Measurements from ENCODE around the gene WDR27. TPM values are rescaled to one million over a fixed set of nuclear protein-coding genes. Genes with fewer than 3 reads are reported as not detected.

The WDR27 gene
- total and polyA plus RNA-seq, 2 experiments from 2014 or later = 27.7 to 29.7 TPM

- no peak overlapping the region for H3K27ac ChIP-seq
- TF ChIP-seq EZH2 (IDR thresholded peaks at IDR 0.05; ENCODE audit: borderline replicate concordance) = no peak
- TF ChIP-seq EZH2phosphoT487 (IDR thresholded peaks at IDR 0.05; ENCODE audit: low read depth, severe bottlenecking, unreplicated experiment) = no peak
- TF ChIP-seq CTCF (IDR thresholded peaks at IDR 0.05; ENCODE audit: poor library complexity) = no peak
- H4K20me1 ChIP-seq (ENCODE audit: insufficient read depth, poor library complexity, severe bottlenecking) = no peaks in the 10 kb centered on the region
- no peaks in the 10 kb centered on the region for H3K4me1 ChIP-seq (ENCODE audit: insufficient read depth)
- H2AFZ ChIP-seq = no peak overlapping the region
- DNase-seq (ENCODE audit: low spot score) = no peak
- H3K79me2 ChIP-seq = no peaks in the 10 kb centered on the region
- H3K27me3 ChIP-seq = no peaks in the 10 kb centered on the region
- WGBS (ENCODE audit: low lambda C conversion rate, missing lambda C conversion rate) = 88% methylated on average over 7 of the region's 7 CpGs
- no peak overlapping the region for H3K4me3 ChIP-seq
- H3K4me2 ChIP-seq = no peak overlapping the region
- no peaks in the 10 kb centered on the region for H3K9me2 ChIP-seq (replicated peaks; ENCODE audit: insufficient read depth)
- H3K36me3 ChIP-seq (replicated peaks; ENCODE audit: insufficient read depth, low read depth) = no peaks in the 10 kb centered on the region
- H3K9me3 ChIP-seq (ENCODE audit: low read depth) = no peaks in the 10 kb centered on the region
Observed at GRCh38 chr6:169669889-169670288, 31.9 kb downstream of the WDR27 start.

GRCh38 chr6:169669147-169669546 is 32.7 kb downstream of the WDR27 start:
- 92% methylated on average over 6 of the region's 6 CpGs for WGBS (ENCODE audit: low lambda C conversion rate, missing lambda C conversion rate)
- Histone ChIP-seq H3K4me1 (ENCODE audit: insufficient read depth) (no peaks in the 10 kb centered on the region), H4K20me1 (ENCODE audit: insufficient read depth, poor library complexity, severe bottlenecking) (no peaks in the 10 kb centered on the region), H3K79me2 (no peaks in the 10 kb centered on the region), H3K4me3 (no peak overlapping the region), H2AFZ (no peak overlapping the region), H3K4me2 (no peak overlapping the region), H3K9me2 (replicated peaks; ENCODE audit: insufficient read depth) (no peaks in the 10 kb centered on the region), H3K9me3 (ENCODE audit: low read depth) (no peaks in the 10 kb centered on the region), H3K27ac (no peak overlapping the region), H3K27me3 (no peaks in the 10 kb centered on the region), H3K36me3 (replicated peaks; ENCODE audit: insufficient read depth, low read depth) (no peaks in the 10 kb centered on the region)
- no peak for DNase-seq (ENCODE audit: low spot score)
- no peak for TF ChIP-seq EZH2phosphoT487 (IDR thresholded peaks at IDR 0.05; ENCODE audit: low read depth, severe bottlenecking, unreplicated experiment)
- no peak for TF ChIP-seq CTCF (IDR thresholded peaks at IDR 0.05; ENCODE audit: poor library complexity)
- no peak for TF ChIP-seq EZH2 (IDR thresholded peaks at IDR 0.05; ENCODE audit: borderline replicate concordance)

- no peak overlapping the region for H2AFZ ChIP-seq
- no peak overlapping the region for H3K4me3 ChIP-seq
- no peak overlapping the region for H3K27ac ChIP-seq
- no peak for DNase-seq (ENCODE audit: low spot score)
- H3K36me3 ChIP-seq (replicated peaks; ENCODE audit: insufficient read depth, low read depth) = no peaks in the 10 kb centered on the region
- TF ChIP-seq EZH2 (IDR thresholded peaks at IDR 0.05; ENCODE audit: borderline replicate concordance) (no peak), EZH2phosphoT487 (IDR thresholded peaks at IDR 0.05; ENCODE audit: low read depth, severe bottlenecking, unreplicated experiment) (no peak), CTCF (IDR thresholded peaks at IDR 0.05; ENCODE audit: poor library complexity) (no peak)
- no peaks in the 10 kb centered on the region for H3K79me2 ChIP-seq
- no peaks in the 10 kb centered on the region for H4K20me1 ChIP-seq (ENCODE audit: insufficient read depth, poor library complexity, severe bottlenecking)
- H3K4me2 ChIP-seq = no peak overlapping the region
- H3K4me1 ChIP-seq (ENCODE audit: insufficient read depth) = no peaks in the 10 kb centered on the region
- no peaks in the 10 kb centered on the region for H3K9me2 ChIP-seq (replicated peaks; ENCODE audit: insufficient read depth)
- H3K9me3 ChIP-seq (ENCODE audit: low read depth) = no peaks in the 10 kb centered on the region
- H3K27me3 ChIP-seq = no peaks in the 10 kb centered on the region
- WGBS (ENCODE audit: low lambda C conversion rate, missing lambda C conversion rate) = 91% methylated on average over 15 of the region's 15 CpGs
Observed at GRCh38 chr6:169668203-169668847, 33.5 kb downstream of the WDR27 start.
